Hypothalamus (tissue), 51 donors: ENCODE results near the gene PTGES2.
A peak's percentile ranks its signal among the peaks of the same experiment; 100 is the strongest.
"Not testable (repeated sequence)": the region's sequence is repeated elsewhere in the genome, so short reads cannot be mapped to it uniquely, and the experiment has no call there.

Experiments used
- DNase-seq, 51 donors: peaks; one replicate each; lab custom pipeline; 2025; lab: John Stamatoyannopoulos, UW

Gene PTGES2

DNA sequence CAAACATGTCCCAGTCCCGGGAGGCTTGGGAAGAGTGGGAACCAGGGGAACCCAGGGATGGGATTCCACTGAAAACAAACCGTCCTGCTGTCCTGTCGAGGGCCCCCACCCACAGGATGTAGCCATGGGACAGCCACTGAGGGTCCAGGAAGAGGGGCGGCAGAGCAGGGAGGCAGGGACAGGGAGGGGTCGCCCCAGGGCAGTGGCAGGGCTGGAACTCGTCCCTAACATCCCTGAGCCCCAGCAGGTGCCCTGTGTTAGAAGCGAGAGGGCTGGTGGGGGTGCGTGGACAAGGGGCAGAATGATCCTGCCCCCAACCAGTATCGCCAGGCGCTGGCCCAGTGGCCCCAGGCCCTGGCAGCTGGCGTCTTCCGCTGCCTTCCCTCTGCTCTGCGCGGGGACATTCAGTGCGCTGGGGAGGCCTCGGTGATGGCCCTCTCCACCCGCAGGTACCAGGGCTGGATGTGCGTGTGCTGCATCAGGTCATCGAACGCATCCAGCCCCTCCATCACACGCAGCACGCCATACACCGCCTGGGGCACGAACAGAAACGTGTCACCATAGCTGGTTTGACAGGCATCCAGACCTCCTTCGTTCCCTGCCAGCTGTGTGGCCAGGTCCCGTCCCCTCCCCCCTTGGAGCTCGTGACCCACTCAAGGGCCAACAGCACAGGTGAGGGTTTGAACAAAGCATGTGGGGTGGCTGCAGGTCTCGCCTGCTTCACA lies 6.6 kb downstream of the PTGES2 start:
- no peak for DNase-seq

GRCh38 chr9:128120061-128120740 lies 7.3 kb downstream of the PTGES2 start:
- DNase-seq: no peak

DNA sequence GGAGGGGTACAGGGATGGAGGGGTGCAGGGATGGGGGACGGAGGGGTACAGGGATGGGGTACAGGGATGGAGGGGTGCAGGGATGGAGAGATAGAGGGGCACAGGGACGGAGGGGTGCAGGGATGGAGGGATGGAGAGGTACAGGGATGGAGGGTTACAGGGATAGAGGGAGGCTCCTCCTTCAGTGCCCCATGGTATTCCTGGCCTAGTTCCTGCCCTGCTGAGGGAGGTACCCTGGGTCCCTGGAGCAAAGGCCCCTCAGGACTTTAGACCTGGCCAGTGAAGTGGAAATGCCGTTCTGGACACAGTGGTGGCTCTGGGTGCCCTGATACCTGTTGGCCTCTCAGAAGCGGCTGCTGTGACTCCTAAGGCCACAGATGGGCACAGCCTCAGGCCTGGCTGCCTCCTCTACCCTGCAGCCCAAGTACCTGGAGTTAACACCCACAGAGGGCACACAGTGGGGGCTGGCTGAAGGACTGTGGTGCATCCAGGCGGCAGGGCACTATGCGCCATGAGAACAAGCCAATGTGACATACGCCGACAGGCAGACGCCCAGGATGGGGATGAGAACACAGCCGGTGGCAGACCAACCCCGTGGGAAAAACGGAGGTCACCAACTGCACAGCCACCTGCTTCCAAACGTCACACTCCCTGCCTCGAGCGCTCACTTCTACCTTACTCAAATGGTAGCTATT lies 8.4 kb downstream of the PTGES2 start:
- no peak for DNase-seq

GRCh38 chr9:128118472-128118857 lies 9.1 kb downstream of the PTGES2 start:
- no peak for DNase-seq

DNA sequence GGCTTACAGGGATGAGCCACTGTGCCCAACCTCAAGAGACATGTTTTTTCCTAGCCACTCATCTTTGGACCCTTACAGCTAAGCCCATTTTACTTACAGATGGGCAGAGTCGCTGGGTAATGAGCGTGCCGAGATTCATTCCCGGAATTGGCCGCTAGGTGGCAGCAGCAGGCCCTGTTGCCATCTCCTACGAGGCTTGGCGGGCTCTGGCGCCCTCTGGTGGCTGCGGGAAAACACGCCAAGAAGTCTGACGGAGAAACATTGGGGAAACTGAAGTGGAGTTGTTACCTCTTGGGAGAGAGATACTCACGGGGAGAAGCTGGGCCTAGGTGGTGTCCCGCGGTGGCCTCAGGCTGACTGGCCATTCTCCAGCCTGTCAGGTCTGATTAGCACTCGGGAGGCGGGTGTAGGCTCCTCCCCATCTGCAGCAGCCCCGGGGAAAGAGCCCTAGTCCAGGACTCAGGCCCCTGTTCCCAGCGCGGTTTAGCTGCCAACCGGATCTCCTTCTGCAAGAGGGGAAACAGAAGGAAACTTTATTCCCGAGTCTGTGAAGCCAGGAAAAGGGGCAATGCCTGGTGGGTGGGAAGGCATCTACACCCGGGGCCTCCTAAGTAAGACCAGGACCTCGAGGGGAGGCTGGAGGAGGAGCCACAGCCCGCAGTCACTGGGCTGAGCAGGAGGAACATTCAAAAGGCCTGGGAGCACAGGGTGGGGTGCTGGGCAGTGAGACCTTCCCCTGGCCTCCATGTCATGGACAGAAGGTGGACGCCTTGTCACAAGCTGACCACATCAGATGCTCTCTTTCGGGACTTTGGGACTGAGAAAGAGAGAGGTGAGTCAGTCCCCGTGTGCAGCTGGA lies 9.7 kb downstream of the PTGES2 start:
- peak in 50 of 51 donors; percentile 41 to 98 (median 85) for DNase-seq

DNA sequence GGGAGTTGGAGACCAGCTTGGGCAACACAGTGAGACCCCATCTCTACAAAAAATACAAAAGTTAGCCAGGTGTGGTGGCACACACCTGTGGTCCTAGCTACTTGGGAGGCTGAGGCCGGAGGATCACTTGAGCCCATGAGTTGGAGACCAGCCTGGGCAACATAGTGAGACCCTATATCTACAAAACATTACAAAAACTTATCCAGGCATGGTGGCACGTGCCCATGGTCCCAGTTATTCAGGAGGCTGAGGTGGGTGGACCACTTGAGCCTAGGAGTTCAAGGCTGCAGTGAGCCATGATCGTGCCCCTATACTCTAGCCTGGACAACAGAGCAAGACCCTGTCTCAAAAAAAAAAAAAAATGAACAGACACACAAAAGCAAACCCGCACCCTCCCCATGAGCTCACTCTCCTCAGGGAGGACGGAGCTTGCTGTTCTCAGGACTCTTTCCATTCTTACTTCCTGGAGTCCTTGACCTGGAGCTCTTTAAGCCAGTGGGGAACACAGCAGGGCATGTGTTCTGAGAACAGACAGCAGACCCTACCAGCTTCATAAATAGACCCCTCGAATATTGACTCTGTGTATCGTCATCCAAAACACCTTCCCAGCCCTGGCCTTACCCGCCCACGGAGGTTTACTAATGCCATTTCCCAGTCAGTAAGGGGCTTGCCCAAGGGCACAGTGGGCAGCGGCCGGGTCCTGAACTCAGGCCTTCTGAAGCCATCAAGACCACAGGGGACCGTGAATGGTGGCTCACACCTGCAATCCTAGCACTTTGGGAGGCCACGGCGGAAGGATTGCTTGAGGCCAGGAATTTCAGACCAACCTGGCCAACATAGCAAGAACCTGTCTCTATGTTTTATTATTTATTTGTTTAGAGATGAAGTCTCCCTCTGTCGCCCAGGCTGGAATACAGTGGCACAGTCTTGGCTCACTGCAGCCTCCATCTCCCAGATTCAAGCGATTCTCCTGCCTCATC lies 11.1 kb downstream of the PTGES2 start:
- DNase-seq: no peak

DNA sequence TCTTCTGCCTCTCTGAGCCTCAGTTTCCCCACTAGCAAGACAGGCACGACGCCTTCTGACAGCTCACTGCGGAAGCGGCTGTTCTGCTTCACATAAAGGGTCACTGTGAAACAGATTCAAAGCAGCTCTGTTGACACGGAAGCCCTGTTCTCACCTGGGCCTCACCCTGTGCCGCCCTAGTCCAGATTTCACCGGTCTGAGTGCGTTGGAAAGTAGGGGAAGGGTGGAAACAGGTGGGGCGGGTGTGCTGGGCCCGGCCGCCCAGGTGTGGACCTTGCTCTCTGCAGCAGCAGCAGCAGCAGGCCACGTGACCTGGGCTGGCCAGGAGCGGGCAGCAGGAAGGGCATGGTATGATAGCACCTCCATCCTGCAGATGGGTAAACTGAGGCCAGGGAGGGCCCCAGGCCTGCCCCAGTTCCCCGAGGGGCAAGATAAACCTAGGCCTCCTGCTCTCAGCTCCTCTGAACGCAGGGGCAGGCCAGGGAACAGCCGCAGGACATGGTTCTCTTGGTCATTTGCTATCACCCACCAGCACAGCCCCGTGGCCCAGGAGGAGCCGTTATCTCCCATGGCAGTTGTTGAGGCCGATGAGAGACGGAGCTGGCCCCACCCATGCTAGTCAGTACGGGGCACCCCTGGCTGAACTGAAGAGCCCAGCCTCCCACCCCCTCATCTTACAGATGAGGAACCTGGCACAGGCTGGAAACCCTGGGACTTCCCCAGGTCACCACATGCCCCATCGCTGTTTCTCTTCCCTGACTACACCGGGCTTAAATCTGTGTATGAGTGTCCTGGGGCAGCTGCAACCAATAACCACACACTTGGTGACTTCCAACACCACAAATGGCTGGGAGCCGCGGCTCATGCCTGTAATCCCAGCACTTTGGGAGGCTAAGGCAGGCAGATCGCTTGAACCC lies 12.1 kb downstream of the PTGES2 start:
- DNase-seq: no peak

- no peak for DNase-seq
These were observed 13.0 kb downstream of the PTGES2 start for GRCh38 chr9:128114326-128115186.

GRCh38 chr9:128113526-128114325 lies 13.8 kb downstream of the PTGES2 start:
- DNase-seq: no peak

GRCh38 chr9:128111726-128112125 lies 15.8 kb downstream of the PTGES2 start:
- DNase-seq: not testable (repeated sequence)

DNA sequence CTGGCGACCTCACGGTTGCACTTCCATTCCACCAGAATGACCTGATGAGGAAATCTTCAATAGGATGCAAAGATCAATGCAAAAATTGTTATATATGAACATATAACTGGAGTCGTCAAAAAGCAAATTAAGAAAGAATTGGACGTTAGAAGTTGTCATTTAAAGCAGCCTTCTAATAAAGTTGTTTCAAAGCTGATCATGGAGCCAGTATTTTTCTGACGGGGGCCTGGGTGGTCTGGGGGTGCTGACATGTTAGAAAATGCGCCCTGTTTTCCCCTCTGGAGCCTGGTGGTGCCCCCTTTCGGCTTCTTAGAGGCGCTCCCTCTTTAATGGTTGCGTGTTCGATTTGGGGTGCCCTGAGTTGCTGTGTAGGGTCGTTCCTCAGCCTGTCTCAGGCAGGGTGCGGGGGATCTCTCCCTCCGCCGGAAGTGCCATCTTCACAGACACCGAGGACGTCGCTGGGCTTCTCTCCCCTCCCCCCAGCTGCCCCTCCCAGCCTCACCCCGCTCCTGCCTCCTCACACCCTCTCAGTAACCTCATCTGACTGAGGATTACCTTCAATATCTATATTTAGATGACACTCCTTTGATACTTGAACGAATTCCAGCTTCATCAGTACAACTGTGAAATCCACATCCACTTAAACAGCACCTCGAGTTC lies 18.3 kb downstream of the PTGES2 start:
- no peak for DNase-seq

- no peak for DNase-seq
These were observed 19.1 kb downstream of the PTGES2 start for GRCh38 chr9:128108269-128109049.

DNA sequence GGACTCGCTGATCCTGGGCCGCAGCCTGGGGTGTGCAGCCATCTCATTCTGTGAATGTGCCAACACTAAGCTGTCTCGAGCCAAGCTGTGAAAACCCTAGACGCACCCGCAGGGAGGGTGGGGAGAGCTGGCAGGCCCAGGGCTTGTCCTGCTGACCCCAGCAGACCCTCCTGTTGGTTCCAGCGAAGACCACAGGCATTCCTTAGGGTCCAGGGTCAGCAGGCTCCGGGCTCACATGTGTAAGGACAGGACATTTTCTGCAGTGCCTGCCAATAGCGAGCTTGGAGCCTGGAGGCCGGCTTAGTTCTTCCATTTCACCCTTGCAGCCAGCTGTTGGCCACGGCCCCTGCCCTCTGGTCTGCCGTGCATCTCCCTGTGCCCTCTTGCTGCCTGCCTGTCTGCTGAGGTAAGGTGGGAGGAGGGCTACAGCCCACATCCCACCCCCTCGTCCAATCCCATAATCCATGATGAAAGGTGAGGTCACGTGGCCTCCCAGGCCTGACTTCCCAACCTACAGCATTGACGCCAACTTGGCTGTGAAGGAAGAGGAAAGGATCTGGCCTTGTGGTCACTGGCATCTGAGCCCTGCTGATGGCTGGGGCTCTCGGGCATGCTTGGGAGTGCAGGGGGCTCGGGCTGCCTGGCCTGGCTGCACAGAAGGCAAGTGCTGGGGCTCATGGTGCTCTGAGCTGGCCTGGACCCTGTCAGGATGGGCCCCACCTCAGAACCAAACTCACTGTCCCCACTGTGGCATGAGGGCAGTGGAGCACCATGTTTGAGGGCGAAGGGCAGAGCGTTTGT lies 19.9 kb downstream of the PTGES2 start:
- no peak for DNase-seq

DNA sequence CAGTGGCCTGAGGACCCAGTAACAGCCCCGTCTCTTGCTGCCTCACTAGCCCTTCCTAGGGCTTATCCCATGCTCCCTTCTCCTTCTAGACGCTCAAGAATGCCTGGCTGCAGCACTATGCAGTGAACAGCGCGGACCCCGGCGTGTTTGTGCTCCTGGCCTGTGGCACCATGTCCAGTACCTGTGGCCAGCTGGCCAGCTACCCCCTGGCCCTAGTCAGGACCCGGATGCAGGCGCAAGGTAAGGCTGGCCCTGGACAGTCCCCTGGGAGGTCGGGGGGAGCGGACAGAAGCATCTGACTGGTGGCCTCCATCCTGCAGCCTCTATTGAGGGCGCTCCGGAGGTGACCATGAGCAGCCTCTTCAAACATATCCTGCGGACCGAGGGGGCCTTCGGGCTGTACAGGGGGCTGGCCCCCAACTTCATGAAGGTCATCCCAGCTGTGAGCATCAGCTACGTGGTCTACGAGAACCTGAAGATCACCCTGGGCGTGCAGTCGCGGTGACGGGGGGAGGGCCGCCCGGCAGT lies 20.5 kb downstream of the PTGES2 start:
- DNase-seq: no peak
